Activated CD8-positive, alpha-beta memory T cell treated with anti-CD3 and anti-CD28 coated beads for 1 hour (primary cell): Measurements from ENCODE around the gene TBX21.
"Not testable (repeated sequence)": the region's sequence is repeated elsewhere in the genome, so short reads cannot be mapped to it uniquely, and the experiment has no call there.

Experiments
- DNase-seq, 2 donors: peaks; one replicate each; pipeline ENCODE4 v3.0.0-alpha.2; 2020; ENCODE audit warnings: low read depth in 1 of 2; ENCODE audit errors: extremely low read depth in 1 of 2

Gene TBX21

GRCh38 chr17:47762728-47763127 is 29.7 kb downstream of the TBX21 start:
- no peak for DNase-seq

- no peak for DNase-seq
Observed at GRCh38 chr17:47763913-47764582, 31.0 kb downstream of the TBX21 start.

GRCh38 chr17:47773649-47774048 is 40.6 kb downstream of the TBX21 start:
- DNase-seq, result not testable (repeated sequence)

- DNase-seq, result no peak
Observed at GRCh38 chr17:47774331-47774730, 41.3 kb downstream of the TBX21 start.

GRCh38 chr17:47774987-47775580 is 42.0 kb downstream of the TBX21 start:
- no peak for DNase-seq

GRCh38 chr17:47776330-47777197 is 43.5 kb downstream of the TBX21 start:
- DNase-seq, result peak in 1 of 2 donors; percentile 15

DNA sequence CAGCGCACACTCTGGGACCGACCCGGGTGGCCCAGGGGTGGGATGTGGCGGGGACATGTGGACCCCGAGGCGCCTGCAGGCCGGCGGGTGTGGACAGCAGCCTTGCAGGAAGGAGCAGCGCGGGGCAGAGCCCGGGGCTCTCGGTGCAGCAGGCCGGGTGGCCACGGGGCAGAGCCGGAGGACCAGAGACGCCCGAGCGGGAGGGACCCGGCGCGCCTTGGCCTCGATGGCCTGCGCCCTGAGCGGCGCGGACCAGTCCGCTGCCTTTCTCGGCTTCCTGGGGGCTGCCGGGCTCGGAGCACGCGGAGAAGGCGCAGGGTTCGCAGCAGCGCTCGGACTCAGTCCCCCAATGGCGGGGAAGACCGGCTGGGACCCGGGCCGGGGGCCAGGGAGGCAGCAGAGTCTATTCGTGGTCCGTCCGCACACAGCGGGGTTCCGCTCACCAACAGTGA is 45.2 kb downstream of the TBX21 start:
- DNase-seq, result no peak

- no peak for DNase-seq
Observed at GRCh38 chr17:47781397-47781796, 48.4 kb downstream of the TBX21 start.

GRCh38 chr17:47785538-47786123 is 52.6 kb downstream of the TBX21 start:
- DNase-seq, result no peak

DNA sequence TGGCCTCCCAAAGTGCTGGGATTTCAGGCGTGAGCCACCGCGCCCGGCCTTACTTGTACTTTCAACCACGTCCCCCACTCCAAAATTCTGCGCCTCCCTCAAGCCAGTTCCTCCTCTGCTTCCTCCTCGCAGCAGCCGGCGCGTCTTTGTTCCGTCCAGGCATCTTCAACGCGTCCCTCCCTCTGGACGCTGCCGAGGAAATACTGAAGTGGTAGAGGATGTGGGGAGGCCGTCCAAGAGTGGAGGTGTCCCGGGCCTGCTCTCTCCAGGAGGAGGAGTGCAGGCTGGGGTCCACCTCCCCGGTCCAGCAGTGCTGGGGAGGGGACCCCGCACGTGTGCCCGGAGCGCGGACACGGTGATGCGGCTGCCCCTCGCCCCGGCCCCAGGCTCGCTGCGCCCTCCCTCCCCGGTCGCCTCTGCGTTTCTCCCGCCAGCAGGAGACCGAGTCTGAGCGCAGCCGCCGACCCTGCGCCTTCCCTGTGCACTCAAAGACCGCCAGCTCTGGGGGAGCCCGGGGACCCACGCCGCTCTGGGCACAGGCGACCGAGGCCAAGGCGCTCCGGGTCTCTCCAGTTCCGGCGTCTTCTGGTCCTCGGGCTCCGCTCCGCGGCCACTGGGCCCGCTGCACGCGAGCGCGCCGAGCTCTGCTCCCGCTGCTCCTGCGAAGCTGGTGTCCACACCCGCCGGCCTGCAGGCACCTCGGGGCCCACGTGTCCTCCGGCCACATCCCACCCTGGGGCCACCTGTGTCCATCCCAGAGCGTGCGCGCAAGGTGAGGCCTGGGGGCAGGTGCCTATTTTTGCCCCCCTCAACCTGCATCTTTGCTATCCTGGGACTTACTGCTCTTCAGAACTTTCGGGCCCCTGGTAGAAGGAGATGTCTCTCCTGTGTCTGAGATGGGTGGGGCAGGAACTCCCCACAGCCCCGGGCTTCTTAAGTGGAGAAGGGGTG is 56.9 kb downstream of the TBX21 start:
- DNase-seq, result peak in 1 of 2 donors; percentile 25

- DNase-seq, result no peak
Observed at GRCh38 chr17:47791025-47791424, 58.0 kb downstream of the TBX21 start.

DNA sequence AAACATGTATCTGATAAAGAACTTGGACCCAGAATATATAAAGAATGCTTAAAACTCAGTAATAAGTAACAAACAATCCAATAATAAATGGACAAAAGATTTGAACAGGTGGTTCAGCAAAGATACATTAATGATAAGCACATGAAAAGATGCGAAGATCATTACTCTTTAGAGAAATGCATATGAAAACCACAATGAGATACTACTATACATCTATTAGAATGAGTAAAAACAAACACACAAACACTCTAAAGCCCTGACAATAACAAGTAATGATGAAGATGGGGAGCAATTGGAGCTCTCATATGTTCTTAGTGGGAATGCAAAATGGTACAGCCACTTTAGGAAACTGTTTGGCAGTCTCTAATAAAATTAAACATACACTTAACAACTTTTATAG is 59.4 kb downstream of the TBX21 start:
- DNase-seq, result no peak

- no peak for DNase-seq
Observed at GRCh38 chr17:47792979-47793378, 59.9 kb downstream of the TBX21 start.
